D341Med (cell line): ENCODE results near the gene SETD6.
"Not testable (repeated sequence)": the region's sequence is repeated elsewhere in the genome, so short reads cannot be mapped to it uniquely, and the experiment has no call there.

Experiments
- DNase-seq: peaks from one replicate; pipeline ENCODE4 v3.0.0; 2012; ENCODE audit warnings: low spot score

Gene SETD6, protein sequence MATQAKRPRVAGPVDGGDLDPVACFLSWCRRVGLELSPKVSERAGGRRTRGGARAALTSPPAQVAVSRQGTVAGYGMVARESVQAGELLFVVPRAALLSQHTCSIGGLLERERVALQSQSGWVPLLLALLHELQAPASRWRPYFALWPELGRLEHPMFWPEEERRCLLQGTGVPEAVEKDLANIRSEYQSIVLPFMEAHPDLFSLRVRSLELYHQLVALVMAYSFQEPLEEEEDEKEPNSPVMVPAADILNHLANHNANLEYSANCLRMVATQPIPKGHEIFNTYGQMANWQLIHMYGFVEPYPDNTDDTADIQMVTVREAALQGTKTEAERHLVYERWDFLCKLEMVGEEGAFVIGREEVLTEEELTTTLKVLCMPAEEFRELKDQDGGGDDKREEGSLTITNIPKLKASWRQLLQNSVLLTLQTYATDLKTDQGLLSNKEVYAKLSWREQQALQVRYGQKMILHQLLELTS

DNA sequence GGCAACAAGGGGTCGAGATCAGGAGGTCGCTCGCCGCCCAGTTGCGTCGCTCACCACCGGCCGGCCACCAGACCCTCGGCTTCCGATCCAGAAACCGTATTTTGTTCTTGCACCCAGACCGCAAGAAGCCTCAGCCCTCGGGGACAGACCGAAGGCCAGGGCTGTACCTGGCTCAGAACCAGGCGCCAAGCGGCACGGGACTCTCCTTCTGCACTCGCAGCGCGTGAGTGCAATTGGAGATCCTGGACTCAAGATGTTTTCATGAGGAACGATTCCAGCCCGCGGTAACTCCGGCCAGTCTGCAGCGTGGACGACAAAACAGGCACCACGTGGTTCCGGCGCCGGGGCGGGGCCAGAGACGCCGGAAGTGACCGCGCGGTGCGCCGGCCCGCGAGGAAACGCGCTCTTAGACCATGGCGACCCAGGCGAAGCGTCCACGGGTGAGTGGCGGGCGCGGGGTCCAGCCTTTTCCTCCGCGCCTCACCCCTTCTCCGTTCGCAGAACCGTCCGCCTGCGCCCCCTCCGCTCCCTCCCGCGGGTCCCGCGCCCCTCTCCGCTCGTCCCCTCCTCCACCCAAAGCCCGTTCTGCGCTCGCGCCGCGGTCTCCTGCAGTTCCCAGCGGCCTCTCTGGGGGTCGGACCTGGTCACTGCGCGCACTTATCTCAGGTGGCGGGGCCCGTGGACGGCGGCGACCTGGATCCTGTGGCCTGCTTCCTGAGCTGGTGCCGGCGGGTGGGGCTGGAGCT, at the start of gene SETD6:
Gene SETD6, plus strand, starts transcription at position 393 of the 746 bp plus-strand sequence. Its CDS starts 21 bp downstream, at position 414.
- DNase-seq = peak; percentile 87

DNA sequence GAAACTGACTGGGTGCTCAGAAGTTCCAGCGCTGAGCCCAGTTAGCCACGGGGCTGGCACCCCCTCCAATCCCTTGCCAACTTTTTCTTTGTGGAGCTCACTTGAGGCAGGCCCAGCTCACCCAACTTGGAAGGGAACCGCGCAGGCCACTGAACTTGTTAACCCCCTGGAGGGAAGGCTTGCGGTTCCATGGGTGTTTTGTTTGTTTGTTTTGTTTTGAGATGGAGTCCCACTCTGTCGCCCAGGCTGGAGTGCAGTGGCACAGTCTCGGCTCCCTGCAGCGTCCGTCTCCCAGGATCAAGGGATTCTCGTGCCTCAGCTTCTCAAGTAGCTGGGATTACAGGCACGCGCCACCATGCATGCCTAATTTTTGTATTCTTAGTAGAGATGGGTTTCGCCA, 49.5 kb upstream of the SETD6 start:
- DNase-seq = no peak

DNA sequence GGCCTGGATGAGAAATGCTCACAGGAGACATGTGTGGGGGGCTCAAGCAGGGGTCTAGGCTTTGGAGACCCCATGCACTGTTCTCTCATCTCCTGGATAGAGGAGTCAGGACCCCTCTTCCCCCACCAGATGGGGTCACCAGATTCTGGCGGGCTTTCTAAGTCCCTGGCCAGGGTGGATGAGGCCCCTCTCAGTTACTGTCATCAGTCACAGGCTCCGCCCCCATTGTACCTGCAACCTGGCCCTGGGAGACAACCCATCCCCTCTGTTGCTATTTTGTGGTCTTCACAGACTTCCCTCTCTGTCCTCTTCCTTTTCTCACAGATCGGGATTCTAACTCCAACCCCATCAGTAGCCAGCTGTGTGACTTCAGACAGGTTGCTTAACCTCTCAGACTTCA, 48.9 kb upstream of the SETD6 start:
- no peak for DNase-seq

DNA sequence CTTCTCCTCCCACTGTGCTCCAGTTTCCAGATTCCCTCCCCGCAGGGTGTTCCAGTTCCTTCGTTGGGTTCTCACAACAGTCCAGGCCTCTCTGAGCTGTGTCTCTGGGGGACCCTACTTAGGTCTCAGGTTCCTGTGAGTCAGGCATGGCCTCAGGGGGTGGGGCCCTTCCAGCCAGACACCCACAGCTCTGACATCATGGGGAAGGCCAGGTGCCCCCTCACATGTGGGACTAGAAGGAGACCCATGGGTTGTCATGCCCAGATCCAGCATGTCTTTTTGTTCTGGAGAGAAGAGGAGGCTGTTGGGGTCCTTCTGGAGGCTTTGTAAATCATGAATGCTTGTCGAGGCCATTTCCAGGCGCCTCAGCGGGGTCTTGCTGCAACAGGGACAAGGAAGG, 47.4 kb upstream of the SETD6 start:
- no peak for DNase-seq

DNA sequence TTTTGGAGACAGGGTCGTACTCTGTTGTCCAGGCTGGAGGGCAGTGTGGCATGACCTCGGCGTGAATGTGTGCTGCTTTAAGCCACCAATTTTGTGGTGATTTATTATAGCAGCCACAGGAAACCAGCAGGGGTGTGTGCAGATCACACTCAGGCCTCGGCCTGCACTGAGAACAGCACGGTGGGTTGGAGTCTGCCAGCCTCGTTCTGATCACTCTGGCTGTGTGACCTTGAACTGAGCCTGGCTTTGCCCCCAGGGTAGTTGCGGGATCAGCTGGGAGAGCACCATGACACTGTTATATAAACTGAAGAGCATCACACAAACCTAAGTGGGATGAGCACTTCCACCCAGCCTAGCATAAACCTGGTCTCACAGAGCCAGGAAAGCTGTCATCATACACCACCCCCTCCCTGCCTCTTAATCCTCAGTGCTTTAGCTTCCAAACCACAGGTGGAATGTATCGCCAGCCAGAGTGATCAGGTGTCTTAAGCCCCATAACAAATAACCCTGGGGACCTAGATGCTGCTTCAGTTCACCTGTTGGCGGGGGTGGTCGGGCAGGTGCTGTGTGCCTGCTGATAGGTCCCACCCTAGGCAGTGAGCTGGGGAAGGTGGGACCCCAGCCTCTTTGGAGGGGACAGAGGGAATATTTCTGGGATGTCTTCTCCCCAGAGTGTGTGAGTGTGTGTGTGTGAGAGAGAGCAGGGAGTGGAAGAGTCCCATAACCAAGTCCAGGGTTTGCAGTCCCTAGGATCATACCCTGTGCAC, 43.9 kb upstream of the SETD6 start:
- no peak for DNase-seq

DNA sequence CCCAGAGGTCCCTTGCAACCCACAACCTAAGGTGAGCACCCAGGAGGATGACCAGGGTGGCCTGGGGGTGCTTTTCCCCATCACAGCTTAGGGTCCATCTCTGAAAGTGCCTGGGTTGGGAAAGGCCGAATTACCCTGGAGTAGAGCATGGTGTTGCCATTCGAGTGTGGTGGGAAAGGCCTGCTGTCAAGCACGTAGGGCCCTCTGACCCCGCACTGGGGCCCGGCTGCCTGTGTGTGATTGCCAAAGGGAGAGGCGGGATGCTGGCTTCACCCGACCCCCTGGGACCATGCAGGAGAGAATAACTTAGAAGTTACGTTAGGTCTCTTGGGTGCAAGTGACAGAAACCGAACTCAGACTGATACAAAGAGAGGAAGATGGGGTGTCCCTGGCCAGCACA, 43.1 kb upstream of the SETD6 start:
- DNase-seq = no peak

DNA sequence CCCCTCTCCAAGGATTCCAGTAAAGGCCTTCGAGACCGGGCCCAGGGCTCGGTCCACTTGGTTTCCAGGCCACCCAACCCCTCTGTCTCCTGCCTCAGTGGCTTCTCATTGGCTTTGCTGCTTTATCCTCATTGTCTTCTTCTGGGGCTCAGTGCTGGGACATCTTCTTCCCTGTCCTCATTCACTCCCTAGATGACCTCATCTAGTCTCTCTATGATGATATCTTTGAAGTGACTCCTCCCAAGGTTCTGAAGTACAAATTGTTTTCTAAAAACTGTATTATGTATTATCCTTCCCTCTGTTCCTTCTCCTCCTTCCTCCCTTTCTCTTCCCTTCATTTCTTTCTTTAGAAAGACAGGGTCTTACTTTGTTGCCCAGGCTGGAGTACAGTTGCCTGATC, 42.5 kb upstream of the SETD6 start:
- no peak for DNase-seq

DNA sequence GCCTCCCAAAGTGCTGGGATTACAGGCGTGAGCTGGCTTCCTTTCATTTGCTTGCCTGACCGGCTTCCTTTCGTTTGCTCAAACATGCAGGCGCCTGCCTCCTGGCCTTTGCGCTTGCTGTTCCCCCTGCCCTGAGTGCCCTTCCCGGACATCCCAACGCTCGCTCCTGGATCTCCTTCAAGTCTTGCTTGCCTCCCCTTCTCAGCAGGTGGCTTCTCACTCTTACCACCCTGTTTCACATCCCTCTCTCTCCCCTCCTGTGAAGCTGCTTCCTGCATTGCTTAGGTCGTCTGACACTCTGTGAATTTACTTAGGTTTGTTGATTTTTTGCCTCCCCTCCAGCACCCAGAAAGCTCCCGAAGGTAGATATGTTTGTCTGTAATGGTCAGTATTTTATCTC, 41.0 kb upstream of the SETD6 start:
- no peak for DNase-seq

DNA sequence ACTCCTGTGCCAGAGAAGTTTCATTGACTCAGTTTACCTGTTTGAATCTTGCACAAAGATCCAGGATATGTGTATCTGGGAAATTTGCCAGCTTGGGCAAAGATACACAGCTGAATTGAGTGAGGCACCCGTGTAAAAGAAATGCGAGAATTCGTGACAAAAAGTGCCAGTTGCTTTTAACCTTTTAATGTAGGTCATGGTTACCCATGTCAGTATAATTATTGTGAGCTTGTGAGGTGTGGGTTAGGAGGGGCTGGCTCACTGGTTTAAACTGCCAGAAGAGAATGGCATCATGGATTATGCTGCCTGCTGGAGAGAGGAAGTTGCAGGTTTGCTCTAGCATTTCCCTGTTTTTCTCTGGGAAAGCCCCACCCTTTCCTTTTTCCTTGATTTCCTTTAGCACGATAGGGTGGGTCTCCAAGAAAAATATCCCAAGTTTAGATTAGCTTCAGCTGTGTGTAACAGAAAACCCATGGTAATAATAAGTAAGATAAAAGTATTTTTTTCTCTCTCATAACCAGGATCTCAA, 40.2 kb upstream of the SETD6 start:
- no peak for DNase-seq

DNA sequence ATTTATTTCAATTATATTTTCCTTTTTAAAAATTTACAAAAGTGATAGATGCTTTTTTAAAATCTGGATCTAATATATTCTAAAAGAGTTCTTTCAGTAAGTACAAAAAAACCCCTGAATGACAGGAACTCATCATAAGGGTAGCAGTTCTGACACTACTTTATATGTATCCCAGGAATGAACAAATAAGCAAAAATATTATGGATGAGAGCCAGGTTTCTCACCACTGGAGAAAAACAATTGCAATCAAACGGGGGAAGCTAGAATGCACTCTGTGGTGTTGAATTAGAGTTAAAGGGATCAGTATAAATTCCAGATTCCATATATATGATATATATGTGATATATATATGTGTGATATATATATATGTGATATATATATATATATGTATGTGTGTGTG, 38.5 kb upstream of the SETD6 start:
- DNase-seq = no peak

DNA sequence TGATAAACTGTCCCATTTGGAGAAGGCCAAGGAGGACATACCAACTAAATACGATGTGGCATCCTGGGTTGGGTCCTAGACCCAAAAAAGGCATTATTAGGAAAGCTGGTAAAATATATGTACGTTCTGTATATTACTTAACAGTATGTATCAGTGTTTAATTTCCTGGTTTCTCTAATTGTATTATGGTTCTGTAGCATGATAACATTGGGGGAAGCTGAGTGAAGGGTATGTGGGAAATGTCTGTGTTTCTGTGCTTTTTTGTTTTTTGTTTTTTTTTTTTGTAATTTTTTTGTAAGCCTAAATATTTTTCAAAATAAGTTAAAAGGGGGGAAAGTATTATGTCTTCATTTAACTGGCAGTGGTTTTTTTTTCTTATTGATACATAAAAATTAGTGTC, 36.9 kb upstream of the SETD6 start:
- DNase-seq = no peak

DNA sequence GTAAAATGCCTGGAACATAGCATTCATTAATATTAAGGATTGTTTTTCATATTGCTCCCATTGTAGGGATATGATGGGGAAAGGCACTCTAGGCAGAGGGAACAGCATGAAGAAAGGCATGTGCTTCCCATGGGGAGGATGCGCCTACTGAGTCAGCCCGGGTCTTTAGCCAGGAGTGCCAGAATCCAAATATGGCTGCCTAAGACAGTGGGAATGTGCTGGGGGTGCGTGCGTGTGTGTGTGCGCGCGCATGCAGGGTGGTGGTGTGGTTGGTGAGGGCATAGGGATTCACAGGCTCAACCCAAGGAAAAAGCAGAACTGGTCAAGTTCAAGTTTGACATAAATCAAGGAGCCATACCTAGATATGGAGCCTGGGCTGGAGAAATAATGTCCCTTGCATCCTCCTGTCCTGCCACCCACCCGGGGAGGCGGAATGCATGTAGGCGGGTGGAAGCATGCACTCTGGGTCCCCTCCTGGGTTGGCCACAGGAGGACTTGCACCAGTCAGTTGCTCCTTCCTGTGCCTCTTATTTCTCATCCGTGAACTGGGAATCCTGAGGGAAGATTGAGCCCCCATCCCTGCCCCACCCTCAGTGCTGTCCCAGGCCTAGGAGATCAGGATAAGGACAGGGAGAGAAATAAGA, 34.0 kb upstream of the SETD6 start:
- no peak for DNase-seq

DNA sequence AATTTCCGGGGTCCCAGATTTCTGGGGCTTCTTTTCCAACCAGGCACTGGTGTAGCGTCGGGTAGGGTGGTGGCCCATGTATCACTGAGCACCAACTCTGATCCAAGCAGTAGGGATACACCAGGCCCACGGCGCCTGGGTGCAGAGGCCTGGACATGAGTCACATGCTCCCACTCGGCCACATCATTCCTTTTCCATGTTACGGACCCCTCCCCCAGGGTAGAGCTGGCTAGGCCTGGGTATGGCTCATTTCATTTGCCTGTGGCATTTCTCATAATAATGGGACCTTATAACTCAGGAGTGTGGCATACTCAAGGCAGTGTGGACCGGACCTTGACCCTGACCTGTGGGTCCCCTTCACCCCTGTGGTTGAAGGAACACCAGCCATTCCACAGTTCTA, 33.4 kb upstream of the SETD6 start:
- DNase-seq = no peak

DNA sequence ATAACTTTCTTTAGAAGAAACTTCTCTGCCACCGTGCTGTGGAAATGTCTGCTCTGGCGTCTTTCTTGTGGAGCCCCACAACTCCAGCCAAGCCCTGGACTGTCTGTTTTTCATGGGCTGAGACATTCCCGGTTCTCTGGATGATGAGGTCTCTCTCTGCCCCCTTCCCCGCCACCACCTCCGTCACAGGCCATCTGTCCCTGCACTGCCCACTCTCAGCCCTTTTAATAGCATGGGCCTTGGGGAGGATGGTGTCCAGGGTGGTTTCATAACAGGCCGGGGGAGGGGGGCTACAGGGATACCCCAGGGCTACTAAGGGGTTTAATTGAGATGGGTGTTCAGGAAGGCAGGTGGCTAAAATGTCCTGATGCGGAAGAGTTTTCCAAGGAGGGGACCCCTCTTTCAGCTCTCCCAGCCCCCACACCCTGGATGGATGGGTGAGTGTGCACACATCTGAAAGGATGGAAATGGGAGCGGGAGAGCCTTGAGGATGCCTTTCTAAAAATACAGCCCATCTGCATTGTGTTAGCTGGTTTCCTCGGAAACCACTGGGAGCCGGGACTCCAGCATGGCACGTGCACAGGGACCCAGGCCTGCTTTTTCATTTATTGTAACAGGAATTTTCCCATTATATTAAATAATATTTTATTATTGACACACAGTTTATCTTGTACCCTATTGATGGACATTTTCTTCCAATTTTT, 30.0 kb upstream of the SETD6 start:
- DNase-seq = no peak

DNA sequence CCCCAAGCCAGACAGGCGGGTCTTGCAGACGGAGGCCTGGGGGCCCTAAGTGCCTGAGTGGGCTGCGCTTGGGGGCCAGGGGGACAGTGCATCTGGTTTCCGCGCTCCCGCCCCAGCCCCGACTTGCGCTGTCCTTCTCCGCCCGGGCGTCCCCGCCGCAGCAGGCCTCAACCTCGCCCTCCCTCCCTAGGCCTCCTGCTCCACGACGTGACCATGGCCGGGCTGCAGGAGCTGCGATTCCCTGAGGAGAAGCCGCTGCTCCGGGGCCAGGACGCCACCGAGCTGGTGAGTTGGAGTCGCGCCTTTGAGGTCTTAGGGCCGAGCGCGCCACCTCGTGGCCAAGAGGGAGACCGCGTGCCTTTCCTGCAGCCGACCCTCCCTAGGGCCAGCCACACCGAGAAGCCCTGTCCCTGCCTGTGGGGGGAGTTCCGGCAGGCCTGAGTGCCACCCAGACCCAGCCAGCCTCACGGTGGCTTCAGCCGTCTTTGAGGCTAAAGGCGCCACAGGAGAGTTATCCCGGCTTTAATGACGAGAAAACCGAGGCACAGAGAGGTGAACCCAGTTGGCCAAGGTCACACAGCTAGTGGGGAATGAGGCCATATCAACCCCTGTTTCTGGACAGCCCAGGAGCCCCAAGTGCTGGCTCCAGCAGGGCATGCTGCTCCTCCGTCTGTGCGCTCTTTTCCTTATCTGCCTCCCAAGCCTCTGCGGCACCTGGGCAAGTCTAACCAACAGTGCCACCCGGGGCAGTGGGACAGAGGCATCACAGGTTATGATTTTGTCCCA, 27.6 kb upstream of the SETD6 start:
- peak; percentile 91 for DNase-seq

DNA sequence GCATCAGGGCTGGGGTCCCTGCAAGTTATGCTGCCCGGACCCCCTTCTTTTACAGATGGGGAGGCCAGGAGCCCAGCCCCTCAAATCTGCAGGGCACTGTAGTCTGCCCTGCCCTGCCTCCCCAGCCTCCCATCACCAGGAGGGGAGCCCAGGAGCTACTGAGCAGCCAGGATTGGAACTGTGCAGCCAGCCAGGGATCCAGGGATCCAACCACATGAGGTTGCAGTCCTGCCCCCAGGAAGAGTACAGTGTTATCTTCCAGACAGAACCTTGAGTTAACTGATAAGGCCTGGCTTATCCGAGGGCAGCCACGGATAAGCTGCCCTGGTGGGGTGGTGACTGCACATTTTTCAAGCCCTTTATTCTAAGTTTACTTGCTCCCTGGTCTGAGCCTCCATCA, 26.8 kb upstream of the SETD6 start:
- no peak for DNase-seq

DNA sequence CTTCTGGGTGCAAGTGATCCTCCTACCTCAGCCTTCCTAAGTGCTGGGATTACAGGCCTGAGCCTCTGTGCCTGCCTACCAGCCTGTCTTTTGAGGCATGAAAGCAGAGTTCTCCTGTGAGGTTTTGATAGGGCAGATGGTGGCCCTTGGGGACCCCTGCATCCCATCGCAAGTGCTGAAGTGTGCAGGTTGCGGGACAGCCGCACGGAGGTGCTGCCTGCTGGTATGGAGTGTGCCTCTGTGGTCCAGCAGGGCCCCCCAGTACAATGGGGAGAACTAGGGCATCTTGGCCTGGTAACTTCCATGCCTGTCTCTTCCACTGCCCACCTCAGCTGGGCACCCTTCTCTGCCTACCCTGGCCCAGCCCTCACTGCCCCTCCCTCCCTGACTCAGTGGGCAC, 25.3 kb upstream of the SETD6 start:
- no peak for DNase-seq

DNA sequence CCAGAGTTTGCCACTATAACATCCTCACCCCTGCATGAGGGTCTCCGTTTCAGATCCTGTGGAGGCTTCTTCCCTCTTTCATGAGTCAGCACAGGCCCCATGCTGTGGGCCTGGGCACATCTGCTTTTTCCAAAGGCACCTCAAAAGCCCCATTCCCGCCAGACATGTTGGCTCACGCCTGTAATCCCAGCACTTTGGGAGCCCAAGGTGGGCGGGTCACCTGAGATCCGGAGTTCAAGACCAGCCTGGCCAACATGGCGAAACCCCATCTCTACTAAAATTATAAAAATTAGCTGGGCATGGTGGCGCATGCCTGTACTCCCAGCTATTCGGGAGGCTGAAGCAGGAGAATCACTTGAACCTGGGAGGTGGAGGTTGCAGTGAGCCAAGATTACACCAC, 24.8 kb upstream of the SETD6 start:
- not testable (repeated sequence) for DNase-seq

DNA sequence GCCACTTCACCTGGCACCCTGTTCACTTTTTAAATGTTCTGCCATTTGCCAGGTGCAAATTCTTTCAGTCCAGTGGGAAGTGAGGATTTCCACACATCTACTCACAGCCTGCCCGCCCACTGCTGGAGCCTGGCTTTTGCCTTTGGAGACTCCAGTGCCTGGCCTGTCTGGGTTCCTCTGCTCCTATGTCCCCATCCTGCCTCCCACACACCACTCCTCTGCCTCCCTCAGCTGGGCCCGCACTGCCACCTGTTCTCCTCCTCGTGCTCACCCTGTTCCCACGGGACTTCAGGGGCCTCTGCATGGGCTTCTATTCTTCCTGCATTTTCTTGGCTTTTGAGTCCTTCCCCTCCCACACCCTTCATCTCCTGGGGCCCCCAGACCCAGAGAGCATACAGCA, 23.3 kb upstream of the SETD6 start:
- DNase-seq = no peak

DNA sequence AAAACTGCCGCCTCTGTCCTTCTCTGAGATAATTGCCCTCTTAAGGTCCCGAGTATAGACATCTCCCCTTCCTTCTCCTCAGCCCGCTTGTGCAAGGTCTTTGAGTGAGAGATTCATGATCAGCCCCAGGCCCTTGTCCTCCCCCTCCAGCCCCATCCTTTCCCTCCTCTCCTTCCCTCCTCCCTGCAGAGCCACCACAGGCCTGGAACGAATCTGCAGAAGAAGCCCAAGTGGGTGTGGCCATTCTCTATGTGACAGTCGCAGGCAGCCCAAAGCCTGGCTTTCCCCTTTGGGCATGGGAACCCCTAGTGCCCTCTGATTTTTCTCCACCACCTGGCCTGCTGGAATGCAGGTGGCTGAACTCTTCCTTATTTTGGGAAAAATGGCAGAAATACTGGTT, 22.6 kb upstream of the SETD6 start:
- DNase-seq = no peak
